Measurements from ENCODE around the gene TRIP12.

GRCh38 chr2:229836847-229837246 lies 85.0 kb downstream of the TRIP12 start:
- no peak for TF ChIP-seq SUZ12 (IDR thresholded peaks at IDR 0.05; ENCODE audit: extremely low read depth, insufficient read depth, insufficient read length)
- TF ChIP-seq ZNF274 (IDR thresholded peaks at IDR 0.05; ENCODE audit: low read depth, low read length), result no peak
